Muscle of arm (tissue), 12 donors: ENCODE results near the gene KMT2D. TPM values are rescaled to one million over a fixed set of nuclear protein-coding genes. Genes with fewer than 3 reads are reported as not detected.
"Not testable (repeated sequence)": the region's sequence is repeated elsewhere in the genome, so short reads cannot be mapped to it uniquely, and the experiment has no call there.

Source experiments
- DNase-seq: peaks from one replicate; pipeline ENCODE4 v3.0.0-alpha.2; 2013
- polyA plus RNA-seq, 12 donors: library from polyadenylated mRNA; unstranded; fragments of 120-200 nt; gene quantifications; one replicate each; pipeline ENCODE4 v1.2.1, GENCODE V29; 2013; ENCODE audit not compliant: insufficient read length in 12 of 12

The KMT2D gene
- polyA plus RNA-seq, 12 donors = 29.4 to 59.8 (median 38.2) TPM

GRCh38 chr12:49089821-49090773 is 29.5 kb upstream of the KMT2D start:
- DNase-seq = no peak

GRCh38 chr12:49088932-49089330 is 28.3 kb upstream of the KMT2D start:
- DNase-seq = no peak

- peak; percentile 85 for DNase-seq
These were observed 27.7 kb upstream of the KMT2D start for GRCh38 chr12:49088150-49088931.

- no peak for DNase-seq
These were observed 25.5 kb upstream of the KMT2D start for GRCh38 chr12:49086116-49086515.

- DNase-seq = no peak
These were observed 23.8 kb upstream of the KMT2D start for GRCh38 chr12:49084438-49084837.

- DNase-seq = no peak
These were observed 19.2 kb upstream of the KMT2D start for GRCh38 chr12:49079793-49080192.

GRCh38 chr12:49070971-49071370 is 10.4 kb upstream of the KMT2D start:
- DNase-seq = no peak

GRCh38 chr12:49069507-49070346 is 9.1 kb upstream of the KMT2D start, which contains the start of gene RHEBL1:
RHEBL1 (minus strand) TSS chr12:49069979; CDS start chr12:49069785, 194 bp downstream.
- peak; percentile 96 for DNase-seq

- DNase-seq = no peak
These were observed 8.4 kb upstream of the KMT2D start for GRCh38 chr12:49068879-49069506.

GRCh38 chr12:49066120-49066519 is 5.5 kb upstream of the KMT2D start:
- DNase-seq = no peak

- DNase-seq = no peak
These were observed 4.2 kb upstream of the KMT2D start for GRCh38 chr12:49064767-49065152.

GRCh38 chr12:49061916-49062315 is 1.3 kb upstream of the KMT2D start:
- not testable (repeated sequence) for DNase-seq

- DNase-seq = no peak
These were observed 610 bp upstream of the KMT2D start for GRCh38 chr12:49061157-49061650.

GRCh38 chr12:49059299-49060171 is 1.1 kb downstream of the KMT2D start:
- DNase-seq = no peak

GRCh38 chr12:49059045-49059298 is 1.6 kb downstream of the KMT2D start:
- no peak for DNase-seq

GRCh38 chr12:49058366-49059044 is 2.1 kb downstream of the KMT2D start:
- no peak for DNase-seq

GRCh38 chr12:49057888-49058287 is 2.7 kb downstream of the KMT2D start:
- DNase-seq = no peak

- peak; percentile 58 for DNase-seq
These were observed 4.4 kb downstream of the KMT2D start for GRCh38 chr12:49055978-49056754.

- DNase-seq = no peak
These were observed 5.5 kb downstream of the KMT2D start for GRCh38 chr12:49055092-49055491.
